HG02840 (cell line): ENCODE results near the gene VWA7.
"Not testable (repeated sequence)": the region's sequence is repeated elsewhere in the genome, so short reads cannot be mapped to it uniquely, and the experiment has no call there.

Source experiments
- ATAC-seq: cut with Tn5 transposase; IDR thresholded peaks from one replicate; pipeline ENCODE4 v1.9.1; 2021; ENCODE audit warnings: mild to moderate bottlenecking, moderate library complexity, moderate number of reproducible peaks; ENCODE audit not compliant: unreplicated experiment, low FRiP score

The VWA7 gene

DNA sequence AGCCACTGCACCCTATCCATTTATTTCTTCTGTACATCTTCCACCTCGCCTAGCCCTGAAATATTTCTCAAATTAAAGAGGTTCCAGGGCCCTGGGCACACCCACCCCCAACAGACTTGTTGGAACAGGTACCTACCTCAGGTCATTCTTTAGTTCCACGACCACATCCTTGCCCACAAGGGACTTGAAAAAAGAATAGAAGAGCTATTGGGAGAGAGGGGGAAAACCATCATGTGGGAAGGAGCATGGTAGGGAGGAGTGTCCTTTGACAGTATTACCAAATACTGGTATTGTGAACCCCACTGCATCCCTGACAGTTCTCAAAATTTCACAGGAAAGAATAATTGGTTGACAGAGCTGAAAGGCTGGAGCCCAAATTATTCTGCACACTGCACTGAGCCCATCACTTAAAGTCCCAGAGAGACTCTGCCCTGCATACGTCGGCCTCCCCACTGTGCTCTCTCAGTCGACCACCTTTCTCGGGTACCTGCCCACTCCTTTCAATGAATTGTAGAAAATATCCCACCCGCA lies 28.9 kb upstream of the VWA7 start:
- ATAC-seq, result peak; percentile 19

DNA sequence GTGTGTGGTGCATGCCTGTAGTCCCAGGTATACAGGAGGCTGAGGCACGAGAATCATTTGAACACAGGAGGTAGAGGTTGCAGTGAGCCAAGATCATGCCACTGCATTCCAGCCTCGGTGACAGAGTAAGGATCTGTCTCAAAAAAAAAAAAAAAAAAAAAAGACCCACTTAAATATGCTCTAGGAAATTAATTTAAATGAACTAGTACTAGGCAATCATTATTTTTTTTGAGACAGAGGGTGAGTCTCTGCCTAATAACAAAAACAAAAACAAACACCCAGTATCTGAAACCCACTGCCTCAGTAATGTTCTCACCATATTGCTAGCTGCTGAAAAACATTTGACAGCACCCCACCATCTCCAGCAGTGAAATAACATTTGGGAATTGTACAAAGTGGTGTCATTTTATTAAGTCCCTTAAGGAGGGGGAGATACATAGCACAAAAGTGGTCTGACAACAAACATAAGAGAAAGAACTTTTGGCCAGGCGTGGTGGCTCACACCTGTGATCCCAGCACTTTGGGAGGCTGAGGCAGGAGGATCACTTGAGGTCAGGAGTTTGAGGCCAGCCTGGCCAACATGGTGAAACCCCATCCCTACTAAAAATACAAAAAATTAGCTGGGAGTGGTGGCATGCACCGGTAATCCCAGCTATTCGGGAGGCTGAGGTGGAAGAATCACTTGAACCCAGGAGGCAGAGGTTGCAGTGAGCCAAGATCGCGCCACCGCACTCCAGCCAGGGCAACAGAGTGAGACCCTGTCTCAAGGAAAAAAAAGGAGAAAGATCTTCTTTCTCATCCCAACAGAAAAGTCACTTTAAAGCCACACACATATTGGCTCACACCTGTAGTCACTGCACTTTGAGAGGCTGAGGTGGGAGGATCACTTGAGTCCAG lies 24.2 kb upstream of the VWA7 start:
- not testable (repeated sequence) for ATAC-seq

DNA sequence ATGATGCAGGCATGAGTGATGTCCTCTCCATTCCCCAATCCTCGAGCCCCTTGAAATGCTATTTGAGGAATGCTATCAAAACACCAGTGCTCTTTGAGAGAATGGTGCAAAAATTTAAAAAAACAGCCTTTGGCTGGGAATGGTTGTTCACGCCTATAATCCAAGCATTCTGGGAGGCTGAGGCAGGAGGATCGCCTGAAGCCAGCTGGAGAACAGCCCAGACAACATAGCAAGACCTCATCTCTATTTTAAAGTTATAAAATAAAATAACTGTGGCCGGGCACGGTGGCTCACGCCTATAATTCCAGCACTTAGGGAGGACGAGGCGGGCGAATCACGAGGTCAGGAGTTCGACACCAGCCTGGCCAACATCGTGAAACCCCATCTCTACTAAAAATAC lies 22.7 kb upstream of the VWA7 start:
- no peak for ATAC-seq

DNA sequence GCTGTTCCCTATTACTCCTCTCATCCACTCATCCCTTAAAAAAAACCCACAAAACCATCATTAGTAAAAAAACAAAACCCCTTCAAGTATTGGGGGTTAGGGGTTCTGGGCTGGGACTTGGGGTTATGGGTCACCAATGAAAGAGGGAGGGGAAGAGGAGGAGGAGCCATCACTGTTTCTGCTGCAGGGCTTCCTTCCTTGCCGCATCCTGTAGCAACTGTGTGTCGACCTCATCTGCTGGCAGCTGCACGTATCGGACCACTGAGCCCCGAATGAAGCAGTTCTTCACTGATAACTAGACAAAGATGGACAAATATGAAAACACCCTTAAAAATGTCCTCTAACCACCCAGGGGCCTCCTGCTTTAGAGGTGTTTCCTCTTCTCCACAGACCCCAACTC lies 20.5 kb upstream of the VWA7 start:
- no peak for ATAC-seq

DNA sequence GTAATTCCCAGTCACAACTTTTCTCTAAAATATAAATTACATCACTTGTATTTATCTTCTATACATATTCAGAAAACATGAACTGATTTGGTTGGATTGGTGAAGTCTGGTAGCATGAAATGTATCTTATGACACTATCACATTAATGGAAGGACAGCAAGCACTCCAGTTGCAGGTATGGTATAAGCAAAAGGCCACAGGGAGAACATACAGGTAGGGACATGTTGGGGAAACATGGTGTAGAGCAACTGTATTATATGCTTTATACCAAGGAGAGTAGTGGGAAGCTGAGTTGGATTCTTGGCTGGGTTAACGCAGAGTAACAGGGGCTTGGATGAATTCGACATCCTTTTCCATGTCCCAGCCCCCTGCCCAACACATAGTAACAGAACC lies 19.9 kb upstream of the VWA7 start:
- ATAC-seq, result no peak

DNA sequence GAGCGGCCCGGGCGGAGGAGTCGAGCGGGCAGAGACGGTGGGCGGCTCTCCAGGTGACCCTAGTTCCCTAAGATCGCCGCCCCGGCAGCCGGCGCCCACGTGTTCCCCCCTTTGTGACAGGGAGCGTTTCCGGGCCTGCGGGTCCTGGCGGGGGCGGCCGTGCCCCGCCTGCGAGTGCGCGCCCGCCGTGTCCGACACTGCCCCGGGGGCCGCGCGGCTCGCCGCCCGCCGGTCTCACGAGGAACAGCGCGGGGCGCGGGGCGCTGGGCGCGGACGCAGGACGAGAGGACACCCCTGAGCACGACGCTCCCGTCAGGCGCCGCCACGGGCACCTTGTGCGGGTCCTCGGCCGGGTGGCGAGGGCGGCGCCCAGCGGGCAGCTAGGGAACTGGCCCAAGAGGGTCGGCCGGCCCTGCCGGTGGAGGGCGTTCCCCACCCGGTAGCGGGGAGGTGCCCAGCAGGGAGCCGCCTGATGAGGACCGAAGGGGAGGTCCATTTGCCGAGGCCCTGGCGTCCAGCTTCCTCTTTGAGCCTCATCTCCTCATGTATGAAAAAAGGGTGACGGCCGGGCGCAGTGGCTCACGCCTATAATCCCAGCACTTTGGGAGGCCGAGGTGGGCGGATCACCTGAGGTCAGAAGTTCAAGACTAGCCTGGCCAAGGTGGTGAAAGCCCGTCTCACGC lies 18.6 kb upstream of the VWA7 start, which contains the start of gene VARS1:
TSS of gene VARS1 (minus strand) at position 137 of the 683 bp plus-strand sequence. CDS start 535 bp downstream, outside the sequence.
- ATAC-seq, result no peak

DNA sequence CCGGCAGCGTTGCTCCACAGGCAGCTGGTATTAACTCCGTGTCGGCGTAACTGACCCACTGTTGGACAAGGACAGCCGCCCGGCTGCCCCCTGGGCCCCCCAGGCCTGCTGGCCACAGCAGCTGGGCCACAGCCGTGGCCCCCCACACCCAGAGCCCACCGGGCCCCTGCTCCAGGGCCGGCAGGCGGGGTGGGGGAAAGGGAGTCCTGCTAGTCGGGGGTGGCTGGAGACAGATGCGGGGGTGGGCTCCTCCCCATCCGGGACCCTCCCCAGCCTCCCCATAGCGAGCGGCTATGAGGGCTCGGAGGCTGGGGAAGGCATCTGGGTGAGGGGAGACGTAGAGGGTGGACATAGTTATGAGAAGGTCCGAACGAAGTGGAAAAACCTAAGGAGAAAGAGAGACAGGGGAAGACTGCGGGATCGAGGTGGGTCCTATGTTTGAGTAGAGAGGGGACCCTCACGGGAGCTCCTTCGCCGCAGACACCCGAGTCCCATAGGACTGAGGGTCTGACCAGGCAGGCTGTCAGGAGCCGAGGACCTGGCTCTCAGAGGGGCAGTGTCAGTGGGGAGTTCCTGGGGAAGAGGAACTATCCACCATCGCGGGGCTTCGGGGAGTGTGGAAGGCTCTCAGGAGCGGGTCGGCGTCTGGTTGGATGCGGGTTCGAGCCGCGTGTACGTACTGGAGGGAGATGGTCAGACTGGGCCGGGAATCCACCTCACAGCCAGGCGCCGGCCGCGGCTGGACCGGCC lies 17.9 kb upstream of the VWA7 start:
- ATAC-seq, result no peak

DNA sequence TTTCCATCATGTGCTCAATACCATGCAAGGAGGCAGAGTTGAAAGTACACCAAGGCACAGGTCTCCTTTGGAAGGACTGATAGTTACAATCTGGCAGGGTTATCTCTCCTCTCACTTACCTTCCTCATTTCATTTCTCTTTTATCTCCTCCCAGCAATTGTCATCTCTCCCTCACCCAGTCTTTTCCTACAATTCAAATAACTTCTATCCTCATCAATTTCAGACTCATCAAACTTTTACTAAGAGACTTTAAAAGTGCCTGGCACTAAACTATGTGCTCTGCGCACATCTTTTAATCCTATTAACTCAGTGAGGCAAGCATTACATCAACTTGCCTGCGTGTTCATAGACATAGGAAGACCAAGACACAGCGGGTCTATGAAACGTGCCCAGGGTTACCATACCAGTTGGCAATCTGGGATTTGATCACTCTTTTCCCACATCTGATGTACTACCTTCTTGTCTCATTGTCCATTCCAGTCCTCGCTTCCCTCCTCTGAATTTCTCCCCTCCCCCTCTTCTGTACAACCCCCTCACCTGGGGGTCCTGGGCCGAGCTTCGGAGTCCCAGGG lies 17.3 kb upstream of the VWA7 start:
- ATAC-seq, result no peak

DNA sequence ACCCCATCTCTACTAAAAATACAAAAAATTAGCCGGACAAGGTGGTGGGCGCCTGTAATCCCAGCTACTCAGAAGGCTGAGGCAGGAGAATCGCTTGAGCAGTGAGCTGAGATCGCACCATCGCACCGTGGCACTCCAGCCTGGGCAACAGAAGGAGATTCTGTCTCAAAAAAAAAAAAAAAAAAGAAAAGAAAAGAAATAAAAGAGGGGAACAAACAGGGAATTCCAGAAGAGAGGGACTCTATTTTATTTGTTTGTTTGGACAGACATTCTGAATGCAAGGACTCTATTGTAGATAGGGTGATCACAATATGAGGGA lies 16.8 kb upstream of the VWA7 start:
- ATAC-seq, result not testable (repeated sequence)

DNA sequence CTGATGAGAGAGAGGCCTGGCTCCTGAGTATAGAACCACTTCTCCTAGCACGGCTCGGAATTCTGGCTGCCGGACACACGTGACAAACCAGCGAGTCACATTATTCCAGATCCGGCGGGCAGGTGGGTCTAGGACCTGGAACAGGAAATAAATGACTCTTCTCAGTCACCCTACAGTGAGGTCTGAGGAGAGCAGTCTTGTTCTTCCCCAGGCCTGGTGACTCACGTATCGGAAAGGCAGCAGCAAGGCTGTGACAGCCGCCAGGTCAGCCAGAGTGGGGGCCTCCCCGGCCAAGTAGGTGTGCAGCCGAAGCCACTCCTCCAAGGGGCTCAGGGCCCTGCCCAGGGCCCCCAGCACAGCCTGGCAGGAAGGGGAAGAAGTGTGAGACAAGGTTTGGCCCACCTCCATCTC lies 15.6 kb upstream of the VWA7 start:
- no peak for ATAC-seq

DNA sequence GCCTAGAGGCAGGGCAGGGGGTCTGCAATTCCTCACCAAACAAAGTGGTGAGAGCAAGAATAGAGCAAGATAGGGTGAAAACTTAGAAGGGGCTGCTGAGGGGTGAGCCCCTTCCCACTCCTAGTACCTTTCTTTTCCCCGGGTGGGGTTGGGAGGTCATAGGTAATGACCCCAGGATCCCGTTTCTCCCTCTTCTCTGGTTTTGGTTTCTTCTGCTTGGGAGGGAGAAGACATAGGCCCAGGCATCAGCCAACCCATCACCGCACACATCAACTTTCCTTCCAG lies 14.9 kb upstream of the VWA7 start:
- no peak for ATAC-seq

DNA sequence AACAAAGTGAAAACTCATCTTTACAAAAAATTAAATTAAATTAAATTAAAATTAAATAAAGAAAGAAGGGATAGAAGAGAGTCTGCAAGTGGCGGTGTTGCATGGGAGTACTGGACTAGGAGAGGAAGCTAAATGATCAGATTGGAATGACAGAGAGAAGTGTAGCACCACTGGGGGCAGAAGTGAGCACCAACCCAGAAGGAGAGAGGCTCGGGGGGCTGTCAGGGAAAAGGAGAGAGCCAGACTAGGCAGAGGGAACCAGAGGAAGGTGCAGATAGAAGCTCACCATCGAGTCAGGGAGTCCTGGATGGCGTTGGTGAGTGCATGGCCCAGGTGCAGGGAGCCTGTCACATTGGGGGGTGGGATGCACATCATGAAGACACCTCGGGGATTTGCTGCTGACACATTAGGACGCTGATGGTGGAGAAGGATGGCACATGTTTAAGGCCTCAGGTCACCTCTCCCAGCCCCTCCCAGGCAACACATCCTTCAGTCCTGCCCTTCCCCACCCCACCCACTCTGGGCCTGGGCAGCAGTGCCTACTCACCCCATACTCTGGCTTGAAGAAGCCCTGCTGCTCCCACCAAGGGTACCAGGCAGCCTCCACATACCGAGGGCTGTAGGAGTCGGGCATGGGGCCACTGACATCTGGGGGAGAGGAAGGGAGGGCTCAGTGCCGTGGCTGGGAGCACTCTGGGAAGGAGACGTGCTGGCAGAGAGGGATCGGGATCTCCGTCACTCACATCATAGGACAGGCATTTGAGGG lies 14.4 kb upstream of the VWA7 start:
- ATAC-seq, result no peak

DNA sequence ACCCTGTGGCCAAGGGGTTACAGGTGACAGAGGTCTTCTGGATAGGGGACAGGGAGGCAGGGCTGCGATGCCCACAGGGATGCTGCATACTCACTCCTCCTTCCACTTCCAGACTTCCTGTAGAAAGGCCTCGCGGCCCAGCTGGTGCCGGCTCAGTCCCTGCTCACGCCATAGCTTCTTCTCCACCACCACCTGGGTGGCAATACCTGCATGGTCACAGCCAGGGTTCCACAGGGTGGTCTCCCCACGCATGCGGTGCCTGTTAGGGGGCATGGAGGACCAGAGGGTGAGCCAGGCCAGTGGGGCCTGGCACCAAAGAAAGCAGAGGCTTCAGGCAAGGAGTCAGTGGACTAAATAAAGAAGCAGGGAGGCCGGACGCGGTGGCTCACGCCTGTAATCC lies 8.3 kb upstream of the VWA7 start:
- no peak for ATAC-seq

DNA sequence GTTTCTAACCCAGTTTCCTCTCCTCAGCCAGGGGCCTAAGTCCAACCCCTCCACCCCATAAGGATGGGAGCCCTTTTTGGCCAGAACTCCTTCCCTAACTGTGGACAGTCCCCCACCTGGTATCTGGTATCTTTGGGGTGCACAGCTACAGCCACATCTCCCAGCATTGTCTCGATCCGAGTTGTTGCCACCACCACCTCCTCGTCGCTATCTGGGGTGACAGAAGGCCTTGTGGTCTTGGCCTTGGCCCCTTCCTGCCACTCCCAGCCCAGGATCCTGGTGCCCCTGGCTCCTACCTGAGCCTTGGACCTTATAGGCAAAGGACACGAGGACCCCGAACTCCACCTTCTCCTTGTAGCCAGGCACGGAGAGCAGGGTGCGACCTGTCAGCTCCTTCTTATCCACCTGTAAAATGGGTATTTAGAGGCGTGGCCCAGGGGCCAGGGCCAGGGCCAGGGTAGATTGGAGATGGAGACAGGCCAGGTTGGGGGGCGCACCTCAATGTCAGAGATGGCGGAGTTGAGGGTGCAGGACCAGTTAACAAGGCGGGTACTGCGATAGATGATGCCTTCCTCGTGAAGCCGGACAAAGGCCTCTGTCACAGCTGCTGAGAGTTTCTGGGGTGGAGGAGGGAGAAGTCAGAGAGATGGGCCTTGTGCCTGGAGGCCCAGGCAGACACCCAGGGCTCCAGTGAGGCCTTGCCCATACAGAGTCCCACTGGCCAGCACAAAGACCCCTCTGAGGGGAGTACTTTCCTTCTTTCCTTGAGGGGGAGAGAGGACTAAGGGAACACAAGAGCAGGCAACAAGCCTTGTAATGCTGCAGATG lies 7.2 kb upstream of the VWA7 start:
- ATAC-seq, result no peak

DNA sequence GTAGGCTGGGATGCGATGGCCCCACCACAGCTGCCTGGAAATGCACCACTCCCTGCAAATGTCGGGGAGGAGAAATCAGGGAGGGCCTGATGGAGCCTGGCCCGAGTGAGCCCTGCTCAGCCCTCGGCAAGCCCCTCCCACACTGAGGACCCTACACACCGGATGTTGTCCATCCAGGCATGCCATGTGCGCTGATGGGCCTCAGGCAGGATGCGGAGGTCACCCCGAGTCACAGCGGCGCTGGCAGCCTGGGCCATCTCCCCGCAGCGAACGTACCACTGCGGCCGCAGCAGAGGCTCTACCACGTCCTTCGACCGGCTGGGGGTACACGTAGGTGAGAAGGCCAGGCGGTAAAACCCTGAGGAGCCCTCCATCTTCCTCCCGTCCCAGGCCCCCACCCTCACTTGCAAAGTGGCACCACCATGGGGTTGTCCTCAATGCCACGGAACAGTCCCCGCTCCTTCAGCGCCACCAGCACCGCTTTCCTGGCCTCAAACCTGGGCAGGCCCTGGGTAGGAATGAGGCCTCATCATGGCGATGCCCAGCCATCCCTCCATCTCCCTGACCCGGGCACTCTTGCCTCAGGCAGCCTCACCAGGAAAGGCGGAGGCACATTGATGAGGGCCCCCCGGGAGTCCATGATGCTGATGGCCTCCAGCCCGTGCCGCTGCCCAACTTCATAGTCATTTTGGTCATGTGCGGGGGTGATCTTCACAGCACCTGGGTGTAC lies 5.2 kb upstream of the VWA7 start:
- ATAC-seq, result no peak

DNA sequence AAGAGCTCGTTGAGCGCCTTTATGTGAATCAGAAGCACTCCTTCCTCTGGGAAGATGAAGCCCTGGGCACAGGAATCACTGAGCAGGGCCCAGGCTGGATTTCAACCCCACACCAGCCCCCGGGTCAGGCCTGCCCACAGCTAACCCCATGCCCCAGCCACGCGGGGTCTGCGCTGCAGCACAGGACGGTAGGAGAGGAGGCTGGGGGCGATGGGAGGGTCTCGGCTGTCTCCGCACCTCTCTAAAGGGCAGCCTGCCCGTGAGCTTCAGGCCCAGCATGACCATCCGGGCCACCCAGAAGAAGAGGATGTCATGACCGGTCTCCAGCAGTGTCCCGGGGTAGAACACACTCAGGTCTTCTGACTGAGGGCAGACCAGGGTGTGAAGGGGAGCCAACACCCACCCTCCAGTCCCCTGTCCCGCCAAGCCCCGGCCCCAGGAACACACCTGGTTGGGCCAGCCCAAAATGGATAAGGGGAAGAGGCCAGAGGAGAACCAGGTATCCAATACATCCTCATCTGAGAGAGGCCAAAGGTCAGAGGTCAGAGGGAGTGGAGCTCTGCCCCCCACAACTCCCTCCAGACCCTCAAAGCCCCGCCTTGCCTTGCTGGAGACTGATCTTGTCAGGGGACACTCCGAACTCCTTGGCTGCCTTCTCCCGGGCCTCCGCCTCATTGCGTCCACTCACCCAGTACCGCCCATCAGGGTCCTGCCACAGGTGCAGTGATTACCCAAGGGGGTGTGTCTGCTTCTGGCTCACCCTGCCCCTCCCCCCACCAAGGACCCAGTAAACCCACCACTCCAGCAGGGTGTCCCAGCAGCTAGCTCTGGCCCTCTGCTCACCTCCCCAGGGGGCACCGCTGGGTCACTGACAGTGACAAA lies 4.4 kb upstream of the VWA7 start:
- no peak for ATAC-seq

DNA sequence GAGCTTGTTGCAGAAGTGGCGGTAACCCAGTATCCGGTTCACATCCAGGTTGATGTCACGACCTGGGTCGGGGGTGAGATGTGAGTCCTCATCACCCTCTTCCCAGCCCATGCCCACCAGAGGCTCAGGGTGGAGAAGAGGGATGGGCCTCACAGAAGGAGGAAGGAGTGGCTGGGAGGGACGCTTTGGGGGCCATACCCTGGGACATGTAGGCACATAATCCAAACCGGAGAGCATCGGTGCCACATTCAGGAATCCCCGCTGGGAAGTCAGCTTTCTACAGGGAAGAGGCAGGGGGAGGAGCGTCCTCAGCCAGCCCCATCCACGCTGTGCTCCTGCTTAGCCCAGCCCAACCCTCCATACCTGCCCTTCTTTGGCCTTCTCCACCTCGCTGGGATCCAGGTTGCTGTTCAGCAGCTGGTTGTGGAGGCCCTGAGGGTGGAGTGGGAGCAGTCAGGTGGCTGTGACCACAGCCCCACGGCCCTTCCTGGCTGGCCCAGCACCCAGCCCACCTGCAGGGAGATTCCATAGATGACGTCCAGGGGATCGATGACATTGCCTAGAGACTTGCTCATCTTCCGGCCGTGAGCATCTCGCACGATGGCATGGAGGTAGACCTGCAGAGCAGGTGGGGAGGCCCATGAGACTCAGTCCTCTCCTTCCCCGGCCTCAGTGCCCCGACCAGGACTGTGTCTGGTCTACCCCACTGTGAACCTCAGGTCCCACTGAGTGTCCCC lies 3.5 kb upstream of the VWA7 start:
- ATAC-seq, result no peak
